Panc1 (cell line): Measurements from ENCODE around the gene RPL26. TPM values are rescaled to one million over a fixed set of nuclear protein-coding genes. Genes with fewer than 3 reads are reported as not detected.

Source experiments
- ATAC-seq: fragments of 200-7000 bp; cut with Tn5 transposase; 2 replicates; pipeline ENCODE4 v1.9.1; 2020; ENCODE audit warnings: mild to moderate bottlenecking, moderate library complexity
- BruUV-seq: library from RNA; stranded (reverse); fragments of 400-500 nt; replicated peaks from 2 replicates; lab custom pipeline; 2021; lab: Mats Ljungman, UMichigan
- CTCF ChIA-PET: fragments of 300-600 bp; sonication (Branson Sonifier 250); formaldehyde crosslinking; loops from one replicate; lab custom pipeline; 2022; ENCODE audit warnings: antibody characterized with exemption; lab: Charles Lee
- POLR2A ChIA-PET: fragments of 300-600 bp; sonication (Branson Sonifier 250); formaldehyde crosslinking; loops from one replicate; lab custom pipeline; 2022; ENCODE audit warnings: antibody characterized with exemption; lab: Charles Lee
- DNase-seq: peaks from one replicate; pipeline ENCODE4 v3.0.0-alpha.2; 2010; ENCODE audit warnings: low read depth, low spot score
- H3K27ac ChIP-seq: 2 replicates; pipeline ENCODE4 v1.5.1; 2011; ENCODE audit warnings: mild to moderate bottlenecking, low read length, inconsistent platforms
- H3K27me3 ChIP-seq: fragments of 200-500 bp; sonication (Bioruptor generic); 2 replicates; pipeline ENCODE4 v1.6.0; 2014; ENCODE audit warnings: low read length, inconsistent platforms; ENCODE audit not compliant: control insufficient read depth, insufficient read depth
- H3K36me3 ChIP-seq: fragments of 200-500 bp; sonication (Bioruptor generic); 2 replicates; pipeline ENCODE4 v1.5.1; 2014; ENCODE audit warnings: inconsistent platforms, mild to moderate bottlenecking, low read length, moderate library complexity; ENCODE audit not compliant: control insufficient read depth, insufficient read depth
- H3K4me1 ChIP-seq: 2 replicates; pipeline ENCODE4 v1.5.1; 2011; ENCODE audit warnings: inconsistent platforms, mild to moderate bottlenecking, low read length, moderate library complexity; ENCODE audit not compliant: control insufficient read depth, insufficient read depth
- H3K4me3 ChIP-seq, 2 experiments: 2 replicates each; pipeline ENCODE4 v1.5.1; 2011 to 2012; ENCODE audit warnings: low read depth in 2 of 2, low read length in 2 of 2, mild to moderate bottlenecking in 2 of 2, inconsistent platforms in 1 of 2, moderate library complexity in 1 of 2
- H3K9me3 ChIP-seq: fragments of 200-500 bp; sonication (Bioruptor generic); 2 replicates; pipeline ENCODE4 v1.5.1; 2014; ENCODE audit warnings: low read depth, mild to moderate bottlenecking, inconsistent platforms, low read length, moderate library complexity; ENCODE audit not compliant: control insufficient read depth, insufficient read depth
- CTCF ChIP-seq: fragments of 450-650 bp; IDR thresholded peaks from 2 replicates; pipeline ENCODE4 v1.5.1; 2017; ENCODE audit warnings: mild to moderate bottlenecking
- POLR2AphosphoS5 ChIP-seq: IDR thresholded peaks from 2 replicates; pipeline ENCODE4 v1.6.1; 2012; ENCODE audit warnings: mild to moderate bottlenecking, low read depth, low read length, moderate library complexity
- REST ChIP-seq, 2 experiments: IDR thresholded peaks; 2 replicates each; pipeline ENCODE4 v1.6.1; 2011 to 2012; ENCODE audit warnings: low read depth in 2 of 2, control low read depth in 1 of 2, low read length in 1 of 2, mild to moderate bottlenecking in 1 of 2, moderate library complexity in 1 of 2; ENCODE audit not compliant: insufficient read depth in 1 of 2
- SIN3A ChIP-seq: IDR thresholded peaks from 2 replicates; pipeline ENCODE4 v1.6.1; 2012; ENCODE audit warnings: low read depth, mild to moderate bottlenecking, low read length, moderate library complexity, borderline replicate concordance; ENCODE audit not compliant: insufficient read depth
- TCF7L2 ChIP-seq: IDR thresholded peaks from 2 replicates; pipeline ENCODE4 v1.6.1; 2011; ENCODE audit warnings: mild to moderate bottlenecking, low read depth, low read length, inconsistent platforms
- in situ Hi-C: cut with HindIII; loops from 2 replicates; pipeline ENCODE4 v1.10.0; 2016; ENCODE audit warnings: low sequenced_read_pairs, low pct_unique_long_range_greater_than_20kb
- intact Hi-C: fragments of 100-400 bp; cut with micrococcal nuclease; formaldehyde crosslinking; loops from one replicate; pipeline ENCODE4 v1.10.0; 2022; ENCODE audit not compliant: unreplicated experiment
- total RNA-seq: library from RNA; stranded (reverse); gene quantifications from one replicate; pipeline ENCODE4 v1.2.1, GENCODE V29; 2021; ENCODE audit not compliant: unreplicated experiment

RPL26 gene
- total RNA-seq, 1 experiment from 2014 or later: 865 TPM

GRCh38 chr17:8408371-8408770, 25.4 kb upstream of the RPL26 start:
- Histone ChIP-seq H3K36me3 (no peaks in the 10 kb centered on the region), H3K4me3 (no peak overlapping the region), H3K9me3 (no peaks in the 10 kb centered on the region), H3K4me1 (no peaks in the 10 kb centered on the region), H3K27ac (no peak overlapping the region; the same call in 1 of the 2 replicates), H3K27me3 (no peaks in the 10 kb centered on the region)
- in situ Hi-C loops: no loop called here
- ATAC-seq (no peak), DNase-seq (no peak)
- ChIA-PET CTCF (no interaction called here), POLR2A (no interaction called here)
- TF ChIP-seq CTCF (no peak), REST (IDR thresholded peaks at IDR 0.05; ENCODE audit: insufficient read depth in 1 of 2, low read depth in 2 of 2, low read length in 1 of 2) (no peak), TCF7L2 (no peak), POLR2AphosphoS5 (no peak), SIN3A (no peak)
- no TSS peak for BruUV-seq
- intact Hi-C loops: no loop called here

- H3K36me3 ChIP-seq: no peaks in the 10 kb centered on the region
- BruUV-seq: no TSS peak
- intact Hi-C loops (no loop called here), in situ Hi-C loops (no loop called here)
- no peaks in the 10 kb centered on the region for H3K4me1 ChIP-seq
- no peak overlapping the region for H3K4me3 ChIP-seq
- H3K27me3 ChIP-seq: no peaks in the 10 kb centered on the region
- H3K9me3 ChIP-seq: no peaks in the 10 kb centered on the region
- DNase-seq (no peak), ATAC-seq (no peak)
- H3K27ac ChIP-seq: no peak overlapping the region
- TF ChIP-seq SIN3A (no peak), POLR2AphosphoS5 (no peak), REST (IDR thresholded peaks at IDR 0.05; ENCODE audit: insufficient read depth in 1 of 2, low read depth in 2 of 2, low read length in 1 of 2) (no peak), CTCF (no peak), TCF7L2 (no peak)
- CTCF ChIA-PET: no interaction called here
- POLR2A ChIA-PET: interaction anchor here (0.7 kb wide), 1 partner anchor 606 kb away, joined by 6 read pairs; no protein-coding TSS in a partner anchor
These were observed 23.2 kb upstream of the RPL26 start for GRCh38 chr17:8406174-8406573.
